Endothelial cell of umbilical vein (primary cell): ENCODE results near the gene RORB. TPM values are rescaled to one million over a fixed set of nuclear protein-coding genes. Genes with fewer than 3 reads are reported as not detected.

Experiments
- BruUV-seq: library from RNA; stranded (reverse); fragments of 400-500 nt; replicated peaks from 2 replicates; lab custom pipeline; 2021; lab: Mats Ljungman, UMichigan
- CTCF ChIA-PET: fragments of 300-600, 350-600 bp; sonication (Branson Sonifier 250); formaldehyde crosslinking; loops from one replicate; lab custom pipeline; 2021; ENCODE audit warnings: antibody characterized with exemption, inconsistent platforms; lab: Charles Lee
- POLR2A ChIA-PET: fragments of 300-600, 350-600 bp; sonication (Branson Sonifier 250); formaldehyde crosslinking; loops from one replicate; lab custom pipeline; 2021; ENCODE audit warnings: antibody characterized with exemption, inconsistent platforms; lab: Charles Lee
- DNase-seq: peaks from one replicate; pipeline ENCODE4 v3.0.0-alpha.2; 2011; ENCODE audit warnings: low read depth, low spot score
- FAIRE-seq: peaks from 2 replicates; lab custom pipeline; 2011; peaks lifted over from hg19 to GRCh38; lab: Jason Lieb, UNC
- H2AFZ ChIP-seq: 2 replicates; pipeline ENCODE4 v1.6.0; 2012; ENCODE audit warnings: low read depth, low read length, control low read depth, inconsistent platforms
- H3K27ac ChIP-seq: 2 replicates; pipeline ENCODE4 v1.5.1; 2011; ENCODE audit warnings: low read depth, mild to moderate bottlenecking, control low read depth, low read length, moderate library complexity; ENCODE audit not compliant: insufficient read depth
- H3K27me3 ChIP-seq, 2 experiments: 2 replicates each; pipeline versions ENCODE4 v1.6.0 to v1.6.1; 2011; ENCODE audit warnings: low read length in 2 of 2, mixed read lengths in 1 of 2; ENCODE audit not compliant: control insufficient read depth in 2 of 2, insufficient read depth in 2 of 2
- H3K36me3 ChIP-seq, 2 experiments: 2 replicates in 1 of 2; 3 replicates in 1 of 2; pipeline ENCODE4 v1.5.1; 2011; ENCODE audit warnings: low read length in 2 of 2, mild to moderate bottlenecking in 1 of 2, moderate library complexity in 1 of 2; ENCODE audit not compliant: control insufficient read depth in 2 of 2, insufficient read depth in 2 of 2; ENCODE audit errors: extremely low read depth in 1 of 2
- H3K4me1 ChIP-seq: 3 replicates; pipeline ENCODE4 v1.5.1; 2011; ENCODE audit warnings: mild to moderate bottlenecking, low read length; ENCODE audit not compliant: control insufficient read depth, insufficient read depth; ENCODE audit errors: extremely low read depth
- H3K4me2 ChIP-seq: 2 replicates; pipeline ENCODE4 v1.6.1; 2011; ENCODE audit warnings: low read length, control low read depth, mixed read lengths; ENCODE audit not compliant: insufficient read depth
- H3K4me3 ChIP-seq, 3 experiments: fragments of 200-600 bp in 1 of 3; sonication (generic), shearing (Covaris generic) in 1 of 3; replicated peaks in 1 of 3; 2 replicates each; pipeline ENCODE4 v1.5.1; 2011 to 2016; ENCODE audit warnings: control low read depth in 3 of 3, low read length in 3 of 3, mild to moderate bottlenecking in 2 of 3, inconsistent platforms in 1 of 3, low read depth in 1 of 3, moderate library complexity in 1 of 3; ENCODE audit not compliant: insufficient read depth in 1 of 3
- H3K79me2 ChIP-seq: 2 replicates; pipeline ENCODE4 v1.6.0; 2012; ENCODE audit warnings: low read length, inconsistent platforms; ENCODE audit not compliant: control insufficient read depth, insufficient read depth
- H3K9ac ChIP-seq: replicated peaks from 2 replicates; pipeline ENCODE3; 2011; ENCODE audit warnings: low read length, control low read depth; ENCODE audit not compliant: insufficient read depth; ENCODE audit errors: extremely low read depth
- H3K9me1 ChIP-seq: replicated peaks from 3 replicates; pipeline ENCODE4 v1.6.0; 2011; ENCODE audit warnings: mild to moderate bottlenecking, low read length; ENCODE audit not compliant: control insufficient read depth, insufficient read depth; ENCODE audit errors: extremely low read depth
- H3K9me3 ChIP-seq: replicated peaks from 2 replicates; pipeline ENCODE4 v1.5.1; 2012; ENCODE audit warnings: low read length, inconsistent platforms; ENCODE audit not compliant: control insufficient read depth, insufficient read depth
- H4K20me1 ChIP-seq: replicated peaks from 2 replicates; pipeline ENCODE3; 2011; ENCODE audit warnings: mild to moderate bottlenecking, low read length; ENCODE audit not compliant: control insufficient read depth, insufficient read depth; ENCODE audit errors: extremely low read depth
- CTCF ChIP-seq, 2 donors: IDR thresholded peaks; 1 replicate in 1 of 2; 2 replicates in 1 of 2; pipeline ENCODE4 v1.5.1; 2011; ENCODE audit warnings: low read length in 2 of 2, mild to moderate bottlenecking in 2 of 2, moderate library complexity in 2 of 2, control low read depth in 1 of 2, inconsistent platforms in 1 of 2, low read depth in 1 of 2; ENCODE audit not compliant: insufficient read depth in 1 of 2; ENCODE audit errors: extremely low read depth in 1 of 2
- EZH2 ChIP-seq: IDR thresholded peaks from 2 replicates; pipeline ENCODE4 v1.6.1; 2012; ENCODE audit warnings: borderline replicate concordance, low read depth, mild to moderate bottlenecking, moderate library complexity, low read length, inconsistent platforms; ENCODE audit not compliant: severe bottlenecking
- FOS ChIP-seq: IDR thresholded peaks from 2 replicates; pipeline ENCODE4 v1.6.1; 2011; ENCODE audit warnings: mild to moderate bottlenecking, low read length, moderate library complexity, borderline replicate concordance; ENCODE audit not compliant: insufficient read depth
- GATA2 ChIP-seq: IDR thresholded peaks from 2 replicates; pipeline ENCODE4 v1.7.0; 2011; ENCODE audit warnings: low read depth, mild to moderate bottlenecking, moderate library complexity, mixed read lengths, low read length; ENCODE audit not compliant: insufficient read length, insufficient read depth
- JUN ChIP-seq: IDR thresholded peaks from 2 replicates; pipeline ENCODE4 v1.6.1; 2011; ENCODE audit warnings: borderline replicate concordance, low read depth; ENCODE audit not compliant: insufficient read length, insufficient read depth
- MAX ChIP-seq: IDR thresholded peaks from 2 replicates; pipeline ENCODE4 v1.6.1; 2011; ENCODE audit not compliant: insufficient read depth, insufficient read length
- MYC ChIP-seq: IDR thresholded peaks from one replicate; pipeline ENCODE4 v1.6.1; 2011; ENCODE audit warnings: mild to moderate bottlenecking, low read depth, low read length
- POLR2A ChIP-seq: IDR thresholded peaks from 2 replicates; pipeline ENCODE4 v1.6.1; 2012; ENCODE audit warnings: low read depth, mild to moderate bottlenecking, control low read depth, low read length
- POLR2AphosphoS5 ChIP-seq: IDR thresholded peaks from 2 replicates; pipeline ENCODE4 v1.6.1; 2012; ENCODE audit warnings: low read depth, mild to moderate bottlenecking, control low read depth, low read length, moderate library complexity; ENCODE audit not compliant: insufficient read depth
- dilution Hi-C: fragments of 300-500 bp; cut with MboI; formaldehyde crosslinking; loops from one replicate; pipeline ENCODE4 v1.15.0; 2019; ENCODE audit warnings: low sequenced_read_pairs; ENCODE audit not compliant: extremely low pct_ligation_motif_present
- intact Hi-C: fragments of 100-400 bp; cut with micrococcal nuclease; formaldehyde crosslinking; loops from one replicate; pipeline ENCODE4 v1.10.0; 2022
- polyA plus RNA-seq, 4 experiments: library from polyadenylated mRNA; depleted of rRNA in 3 of 4; stranded (reverse) in 3 of 4; unstranded in 1 of 4; fragments of >200 nt; gene quantifications; 2 replicates each; pipeline versions ENCODE4 v1.2.1 to v1.2.3, GENCODE V29; 2011 to 2012; ENCODE audit warnings: missing spikeins in 1 of 4
- total RNA-seq: library from RNA; stranded (reverse); gene quantifications from 2 replicates; pipeline ENCODE4 v1.2.3, GENCODE V29; 2021

The RORB gene
- total and polyA plus RNA-seq, 2 donors (not counting 3 experiments of a cell fraction or from before 2014, with no cell fraction given) = not detected

- DNase-seq (no peak), FAIRE-seq (no peak)
- no peaks in the 10 kb centered on the region for H3K36me3 ChIP-seq
- H3K27ac ChIP-seq = no peak overlapping the region
- no peaks in the 10 kb centered on the region for H4K20me1 ChIP-seq
- no peaks in the 10 kb centered on the region for H3K4me1 ChIP-seq
- H3K9ac ChIP-seq = no peak overlapping the region
- no peaks in the 10 kb centered on the region for H3K9me3 ChIP-seq
- CTCF ChIA-PET = no interaction called here
- no peaks in the 10 kb centered on the region for H3K79me2 ChIP-seq
- H3K27me3 ChIP-seq = no peaks in the 10 kb centered on the region
- no TSS peak for BruUV-seq
- no peak overlapping the region for H2AFZ ChIP-seq
- intact Hi-C loops = no loop called here
- POLR2A ChIA-PET = no interaction called here
- no peak overlapping the region for H3K4me2 ChIP-seq
- dilution Hi-C loops = no loop called here
- no peak overlapping the region for H3K4me3 ChIP-seq
- TF ChIP-seq EZH2 = no peak
- no peak for TF ChIP-seq MAX
- no peak for TF ChIP-seq JUN
- TF ChIP-seq POLR2A = no peak
- no peak for TF ChIP-seq FOS
- TF ChIP-seq MYC = no peak
- TF ChIP-seq GATA2 = no peak
- TF ChIP-seq POLR2AphosphoS5 = no peak
- TF ChIP-seq CTCF (IDR thresholded peaks at IDR 0.05; ENCODE audit: extremely low read depth in 1 of 2, insufficient read depth in 1 of 2, low read depth in 1 of 2, low read length in 2 of 2) = no peak
- H3K9me1 ChIP-seq = no peaks in the 10 kb centered on the region
These were observed 133.1 kb downstream of the RORB start for GRCh38 chr9:74630228-74630627.
